Measurements from ENCODE around the gene HCST.

Gene HCST

GRCh38 chr19:35901854-35902661, at the start of gene HCST:
Gene HCST (plus strand): TSS chr19:35902529. CDS start chr19:35902594, 65 bp downstream.
- no peak for TF ChIP-seq CSDC2 (CRISPR knock-in tag; IDR thresholded peaks at IDR 0.05)
- no peak for TF ChIP-seq ZFP3 (CRISPR knock-in tag; IDR thresholded peaks at IDR 0.05)
- no peak for TF ChIP-seq PATZ1 (CRISPR knock-in tag; IDR thresholded peaks at IDR 0.05; ENCODE audit: borderline replicate concordance)
- no peak for TF ChIP-seq OSR1 (CRISPR knock-in tag; IDR thresholded peaks at IDR 0.05)
- TF ChIP-seq BACH2 (CRISPR knock-in tag; IDR thresholded peaks at IDR 0.05; ENCODE audit: borderline replicate concordance), result no peak
- TF ChIP-seq ZC3H10 (CRISPR knock-in tag; IDR thresholded peaks at IDR 0.05), result no peak
- no peak for TF ChIP-seq ZNF70 (CRISPR knock-in tag; IDR thresholded peaks at IDR 0.05)
- no peak for TF ChIP-seq TOX (CRISPR knock-in tag; IDR thresholded peaks at IDR 0.05; ENCODE audit: borderline replicate concordance)
- no peak for TF ChIP-seq GLIS3 (CRISPR knock-in tag; IDR thresholded peaks at IDR 0.05)
- TF ChIP-seq SNAI2 (CRISPR knock-in tag; IDR thresholded peaks at IDR 0.05), result no peak
- TF ChIP-seq ZNF565 (CRISPR knock-in tag; conservative IDR thresholded peaks at IDR 0.05; ENCODE audit: low read depth), result no peak
- no peak for TF ChIP-seq ZFP30 (CRISPR knock-in tag; IDR thresholded peaks at IDR 0.05)
- TF ChIP-seq CSRNP3 (CRISPR knock-in tag; IDR thresholded peaks at IDR 0.05), result no peak
- no peak for TF ChIP-seq TSHZ2 (CRISPR knock-in tag; IDR thresholded peaks at IDR 0.05)
- no peak for TF ChIP-seq ISL1 (CRISPR knock-in tag; IDR thresholded peaks at IDR 0.05)
- ATAC-seq, result no peak

- TF ChIP-seq RARB (CRISPR knock-in tag; IDR thresholded peaks at IDR 0.05), result no peak
- no peak for TF ChIP-seq PATZ1 (CRISPR knock-in tag; IDR thresholded peaks at IDR 0.05; ENCODE audit: borderline replicate concordance)
- no peak for TF ChIP-seq ZNF565 (CRISPR knock-in tag; conservative IDR thresholded peaks at IDR 0.05; ENCODE audit: low read depth)
- TF ChIP-seq CSDC2 (CRISPR knock-in tag; IDR thresholded peaks at IDR 0.05), result no peak
- no peak for TF ChIP-seq TOX (CRISPR knock-in tag; IDR thresholded peaks at IDR 0.05; ENCODE audit: borderline replicate concordance)
- TF ChIP-seq ZNF70 (CRISPR knock-in tag; IDR thresholded peaks at IDR 0.05), result no peak
- no peak for TF ChIP-seq ESRRG (CRISPR knock-in tag; IDR thresholded peaks at IDR 0.05)
- TF ChIP-seq CREB5 (CRISPR knock-in tag; IDR thresholded peaks at IDR 0.05; ENCODE audit: low read depth), result no peak
- TF ChIP-seq ISL1 (CRISPR knock-in tag; IDR thresholded peaks at IDR 0.05), result no peak
- no peak for TF ChIP-seq ZFP30 (CRISPR knock-in tag; IDR thresholded peaks at IDR 0.05)
- no peak for ATAC-seq
These were observed 49.1 kb upstream of the HCST start for GRCh38 chr19:35853038-35853756.
